Jurkat, Clone E6-1 (cell line): Measurements from ENCODE around the gene TMEM43.

ENCODE experiments used
- DNase-seq: peaks from one replicate; pipeline ENCODE4 v3.0.0-alpha.2; 2011; ENCODE audit warnings: low read depth, low spot score
- H3K4me3 ChIP-seq: 2 replicates; pipeline ENCODE4 v1.5.1; 2011; ENCODE audit warnings: mild to moderate bottlenecking, low read length, control low read depth, moderate library complexity

TMEM43 gene

GRCh38 chr3:14162178-14162577 lies 37.3 kb downstream of the TMEM43 start:
- DNase-seq, result no peak

GRCh38 chr3:14166877-14167603 lies 42.2 kb downstream of the TMEM43 start:
- no peak overlapping the region for H3K4me3 ChIP-seq
- no peak for DNase-seq

More at GRCh38 chr3:14162178-14162577, 37.3 kb downstream of the TMEM43 start:
- H3K4me3 ChIP-seq, result no peak overlapping the region

- no peak for DNase-seq
- no peak overlapping the region for H3K4me3 ChIP-seq
Observed at GRCh38 chr3:14169435-14169834, 44.6 kb downstream of the TMEM43 start.

- no peak overlapping the region for H3K4me3 ChIP-seq
Observed at GRCh38 chr3:14169871-14170270, 45.0 kb downstream of the TMEM43 start.

GRCh38 chr3:14170531-14171159 lies 45.8 kb downstream of the TMEM43 start:
- H3K4me3 ChIP-seq, result no peak overlapping the region
- no peak for DNase-seq

More at GRCh38 chr3:14169871-14170270, 45.0 kb downstream of the TMEM43 start:
- no peak for DNase-seq

- DNase-seq, result no peak
- H3K4me3 ChIP-seq, result no peak overlapping the region
Observed at GRCh38 chr3:14172496-14172895, 47.6 kb downstream of the TMEM43 start.

- H3K4me3 ChIP-seq, result no peak overlapping the region
- DNase-seq, result no peak
Observed at GRCh38 chr3:14174483-14174882, 49.6 kb downstream of the TMEM43 start.

GRCh38 chr3:14175383-14176037 lies 50.7 kb downstream of the TMEM43 start:
- no peak overlapping the region for H3K4me3 ChIP-seq
- peak; percentile 99 for DNase-seq

- DNase-seq, result no peak
- H3K4me3 ChIP-seq, result peak overlapping the region; percentile 98
Observed at GRCh38 chr3:14177580-14178246, 52.9 kb downstream of the TMEM43 start.

GRCh38 chr3:14178247-14179113 lies 53.6 kb downstream of the TMEM43 start, which contains the start of the genes LSM3 and XPC:
Gene LSM3 (plus strand): TSS chr3:14178817. CDS start chr3:14178861, 44 bp downstream.
Gene XPC (minus strand): TSS chr3:14178601. CDS start chr3:14178568, 33 bp downstream.
- DNase-seq, result peak; percentile 98
- H3K4me3 ChIP-seq, result peak within 1 kb of the TSS; percentile 98

- DNase-seq, result no peak
- peak overlapping the region; percentile 98 for H3K4me3 ChIP-seq
Observed at GRCh38 chr3:14179114-14179465, 54.2 kb downstream of the TMEM43 start.

GRCh38 chr3:14179795-14180194 lies 54.9 kb downstream of the TMEM43 start:
- no peak for DNase-seq
- peak overlapping the region; percentile 98 for H3K4me3 ChIP-seq

GRCh38 chr3:14181253-14181652 lies 56.4 kb downstream of the TMEM43 start:
- no peak for DNase-seq
- H3K4me3 ChIP-seq, result no peak overlapping the region

GRCh38 chr3:14183015-14183577 lies 58.2 kb downstream of the TMEM43 start:
- H3K4me3 ChIP-seq, result no peak overlapping the region
- no peak for DNase-seq

GRCh38 chr3:14186854-14187458 lies 62.1 kb downstream of the TMEM43 start:
- DNase-seq, result no peak
- H3K4me3 ChIP-seq, result no peak overlapping the region

GRCh38 chr3:14188041-14188754 lies 63.3 kb downstream of the TMEM43 start:
- no peak for DNase-seq

More at GRCh38 chr3:14188041-14188754, 63.3 kb downstream of the TMEM43 start:
- H3K4me3 ChIP-seq, result no peak overlapping the region
